Body of pancreas (tissue), 4 donors: ENCODE measurements around the gene NUDT3. TPM values are rescaled to one million over a fixed set of nuclear protein-coding genes. Genes with fewer than 3 reads are reported as not detected.

Source experiments
- ATAC-seq: fragments of 150-250 bp; one replicate; pipeline ENCODE4 v1.9.1; 2016
- DNase-seq, 4 donors: peaks; one replicate each; pipeline ENCODE4 v3.0.0-alpha.2; 2019
- H3K27ac ChIP-seq, 4 donors: fragments of 200-600 bp; sonication (generic); 1 replicate in 3 of 4; 2 replicates in 1 of 4; pipeline versions ENCODE4 v1.5.1 to v1.6.1; 2016 to 2019; ENCODE audit warnings: mild to moderate bottlenecking in 1 of 4, mixed read lengths in 1 of 4, moderate library complexity in 1 of 4
- H3K27me3 ChIP-seq, 2 donors: fragments of 200-600 bp; sonication (generic); one replicate each; pipeline ENCODE4 v1.6.0; 2016; ENCODE audit warnings: mild to moderate bottlenecking in 1 of 2
- H3K36me3 ChIP-seq, 2 donors: fragments of 200-600 bp; sonication (generic); replicated peaks in 1 of 2; 2 replicates each; pipeline ENCODE4 v1.5.1; 2016; ENCODE audit warnings: low read depth in 2 of 2; ENCODE audit not compliant: insufficient read depth in 1 of 2
- H3K4me1 ChIP-seq: fragments of 200-600 bp; sonication (generic); one replicate; pipeline ENCODE4 v1.6.0; 2016
- H3K4me3 ChIP-seq, 2 donors: fragments of 200-600 bp; sonication (generic); 1 replicate in 1 of 2; 2 replicates in 1 of 2; pipeline ENCODE4 v1.5.1; 2016 to 2019
- H3K9me3 ChIP-seq, 3 donors: fragments of 200-600 bp; sonication (generic); 1 replicate in 2 of 3; 2 replicates in 1 of 3; pipeline ENCODE4 v1.5.1; 2016
- CTCF ChIP-seq, 7 experiments: fragments of 450-650 bp in 4 of 7; fragments of 200-600 bp in 3 of 7; sonication (generic) in 3 of 7; IDR thresholded peaks; one replicate each; pipeline ENCODE4 v1.5.1; 2016 to 2019; ENCODE audit warnings: antibody characterized with exemption in 7 of 7
- POLR2A ChIP-seq, 3 donors: fragments of 450-650 bp; IDR thresholded peaks; one replicate each; pipeline ENCODE4 v1.6.1; 2016; ENCODE audit warnings: antibody characterized with exemption in 3 of 3, mild to moderate bottlenecking in 2 of 3
- WGBS, 2 donors: methylation state at CpG; one replicate each; pipeline ENCODE4 v1.1.5; 2017; 5-methylcytosine and 5-hydroxymethylcytosine counted together
- intact Hi-C: fragments of 100-400 bp; cut with DNase I; formaldehyde crosslinking; loops from one replicate; pipeline ENCODE4 v1.15.1; 2023
- total RNA-seq, 2 donors: library from RNA; depleted of rRNA; stranded (reverse); fragments of >200 nt; gene quantifications; one replicate each; pipeline ENCODE4 v1.1.0, GENCODE V29; 2016

The NUDT3 gene
- total RNA-seq, 2 donors from 2014 or later = 14.2 to 22.1 TPM

DNA sequence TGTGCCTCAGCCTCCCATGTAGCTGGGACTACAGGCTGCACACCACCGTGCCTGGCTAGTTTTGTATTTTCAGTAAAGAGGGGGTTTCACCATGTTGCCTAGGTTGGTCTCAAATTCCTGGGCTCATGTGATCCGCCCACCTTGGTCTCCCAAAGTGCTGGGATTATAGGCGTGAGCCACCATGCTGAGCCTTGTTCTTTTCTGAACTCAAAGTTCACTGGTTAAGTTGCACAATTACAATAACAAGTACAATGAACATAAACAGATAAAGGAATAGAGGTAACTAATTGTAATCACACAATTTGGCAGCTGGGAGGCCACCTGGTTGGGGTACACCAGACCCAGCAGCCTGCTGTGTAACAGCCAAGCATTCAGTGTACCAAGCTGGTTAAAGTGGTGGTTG is 6.7 kb downstream of the NUDT3 start:
- ATAC-seq (no peak), DNase-seq (no peak)
- Histone ChIP-seq H3K27ac (no peak overlapping the region), H3K9me3 (no peaks in the 10 kb centered on the region), H3K27me3 (no peaks in the 10 kb centered on the region), H3K4me1 (peaks cover 21% of the 10 kb centered on the region), H3K4me3 (no peak overlapping the region), H3K36me3 (no peaks in the 10 kb centered on the region)
- intact Hi-C loops = no loop called here
- no peak for TF ChIP-seq CTCF (IDR thresholded peaks at IDR 0.05)
- no peak for TF ChIP-seq POLR2A (IDR thresholded peaks at IDR 0.05)
- WGBS, 2 donors = 94 to 100% methylated on average over 3 of the region's 3 CpGs

GRCh38 chr6:34384321-34385153 is 7.9 kb downstream of the NUDT3 start:
- intact Hi-C loops = no loop called here
- peak overlapping the region in 1 of 4 donors; percentile 4 for H3K27ac ChIP-seq
- ATAC-seq (no peak), DNase-seq (no peak)
- no peaks in the 10 kb centered on the region for H3K9me3 ChIP-seq
- H3K4me3 ChIP-seq = no peak overlapping the region
- peaks cover 17% of the 10 kb centered on the region for H3K4me1 ChIP-seq
- WGBS, 2 donors = 85 to 90% methylated on average over 5 of the region's 5 CpGs
- TF ChIP-seq POLR2A (IDR thresholded peaks at IDR 0.05) (no peak), CTCF (IDR thresholded peaks at IDR 0.05) (no peak)
- no peaks in the 10 kb centered on the region for H3K36me3 ChIP-seq
- no peaks in the 10 kb centered on the region for H3K27me3 ChIP-seq

- ATAC-seq (no peak), DNase-seq (no peak)
- WGBS, 2 donors = 64 to 74% methylated on average over 6 of the region's 6 CpGs
- TF ChIP-seq POLR2A (IDR thresholded peaks at IDR 0.05) = no peak
- TF ChIP-seq CTCF (IDR thresholded peaks at IDR 0.05) = no peak
- intact Hi-C loops = no loop called here
- no peaks in the 10 kb centered on the region for H3K9me3 ChIP-seq
- H3K36me3 ChIP-seq = no peaks in the 10 kb centered on the region
- peaks cover 17% of the 10 kb centered on the region for H3K4me1 ChIP-seq
- no peak overlapping the region for H3K4me3 ChIP-seq
- peak overlapping the region in 1 of 4 donors; percentile 4 for H3K27ac ChIP-seq
- H3K27me3 ChIP-seq = no peaks in the 10 kb centered on the region
Measured at GRCh38 chr6:34383656-34384320, 8.7 kb downstream of the NUDT3 start.

GRCh38 chr6:34383161-34383631 is 9.3 kb downstream of the NUDT3 start:
- 73 to 93% methylated on average over 3 of the region's 3 CpGs for WGBS, 2 donors
- Histone ChIP-seq H3K36me3 (no peaks in the 10 kb centered on the region), H3K27me3 (no peaks in the 10 kb centered on the region), H3K4me1 (peaks cover 17% of the 10 kb centered on the region), H3K4me3 (no peak overlapping the region), H3K27ac (no peak overlapping the region), H3K9me3 (no peaks in the 10 kb centered on the region)
- intact Hi-C loops = no loop called here
- TF ChIP-seq POLR2A (IDR thresholded peaks at IDR 0.05) = no peak
- no peak for TF ChIP-seq CTCF (IDR thresholded peaks at IDR 0.05)
- ATAC-seq (no peak), DNase-seq (peak in 1 of 4 donors; percentile 14)
